H1 (cell line): ENCODE measurements around the gene FAM25A.

ENCODE experiments used
- CTCF ChIP-seq, 3 experiments: IDR thresholded peaks; 1 replicate in 2 of 3; 2 replicates in 1 of 3; pipeline versions ENCODE4 v1.5.1 to v1.6.1; 2011; ENCODE audit warnings: low read length in 3 of 3, mild to moderate bottlenecking in 3 of 3, inconsistent platforms in 2 of 3, low read depth in 1 of 3, moderate library complexity in 1 of 3; ENCODE audit not compliant: insufficient read depth in 1 of 3; ENCODE audit errors: control extremely low read depth in 1 of 3
- POLR2A ChIP-seq, 2 experiments: IDR thresholded peaks; 1 replicate in 1 of 2; 2 replicates in 1 of 2; pipeline ENCODE4 v1.6.1; 2011; ENCODE audit warnings: low read depth in 2 of 2, low read length in 2 of 2, mild to moderate bottlenecking in 2 of 2; ENCODE audit errors: control extremely low read depth in 1 of 2

DNA sequence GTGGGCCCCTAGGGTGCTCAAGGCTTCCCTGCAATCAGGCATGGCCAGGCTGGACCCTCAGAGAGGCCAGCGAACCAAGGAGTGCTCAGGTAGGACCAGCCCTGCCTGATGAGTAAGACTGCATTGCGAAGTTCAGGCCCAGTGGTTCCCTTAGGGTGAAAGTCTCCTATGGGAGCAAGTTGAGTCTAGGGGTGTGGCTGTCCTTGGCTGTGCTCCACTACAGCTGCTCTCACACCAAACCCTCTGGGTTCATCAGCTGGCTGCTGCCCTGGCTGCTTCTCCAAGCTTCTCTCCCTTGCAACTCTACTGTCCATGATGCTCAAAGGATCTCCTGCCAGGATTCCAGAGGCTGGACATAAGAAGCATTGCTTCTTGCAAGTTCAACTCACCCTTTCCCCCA, 18.7 kb downstream of the FAM25A start:
- TF ChIP-seq CTCF (IDR thresholded peaks at IDR 0.05; ENCODE audit: control extremely low read depth in 1 of 3, insufficient read depth in 1 of 3, low read depth in 1 of 3, low read length in 3 of 3) (no peak), POLR2A (IDR thresholded peaks at IDR 0.05; ENCODE audit: control extremely low read depth in 1 of 2, low read depth in 2 of 2, low read length in 2 of 2) (no peak)
